GM18951 (cell line): Measurements from ENCODE around the gene NUP54.

Source experiments
- POLR2A ChIP-seq: IDR thresholded peaks from 4 replicates; pipeline ENCODE4 v1.6.1; 2011; ENCODE audit warnings: mild to moderate bottlenecking; ENCODE audit not compliant: insufficient read length, insufficient read depth; ENCODE audit errors: extremely low read depth
- in situ Hi-C: fragments of 300-500 bp; cut with MboI; formaldehyde crosslinking; loops from one replicate; pipeline ENCODE4 v1.12.0; 2022; ENCODE audit warnings: low sequenced_read_pairs, mixed read lengths, inconsistent platforms; ENCODE audit not compliant: unreplicated experiment

The NUP54 gene

GRCh38 chr4:76174216-76174615, 26.0 kb upstream of the NUP54 start:
- TF ChIP-seq POLR2A, result no peak
- in situ Hi-C loops, result no loop called here

- TF ChIP-seq POLR2A, result no peak
Observed at GRCh38 chr4:76168688-76169087, 20.5 kb upstream of the NUP54 start.

GRCh38 chr4:76166480-76166879, 18.3 kb upstream of the NUP54 start:
- in situ Hi-C loops, result no loop called here
- TF ChIP-seq POLR2A, result no peak

More at GRCh38 chr4:76168688-76169087, 20.5 kb upstream of the NUP54 start:
- in situ Hi-C loops, result no loop called here

- in situ Hi-C loops, result no loop called here
- TF ChIP-seq POLR2A, result no peak
Observed at GRCh38 chr4:76160355-76160754, 12.2 kb upstream of the NUP54 start.

GRCh38 chr4:76156635-76157034, 8.4 kb upstream of the NUP54 start:
- in situ Hi-C loops, result no loop called here
- TF ChIP-seq POLR2A, result no peak

GRCh38 chr4:76155979-76156378, 7.8 kb upstream of the NUP54 start:
- in situ Hi-C loops, result no loop called here

GRCh38 chr4:76153356-76153755, 5.2 kb upstream of the NUP54 start:
- in situ Hi-C loops, result no loop called here
- no peak for TF ChIP-seq POLR2A

More at GRCh38 chr4:76155979-76156378, 7.8 kb upstream of the NUP54 start:
- TF ChIP-seq POLR2A, result no peak

- no peak for TF ChIP-seq POLR2A
Observed at GRCh38 chr4:76147454-76148141, 599 bp downstream of the NUP54 start.

GRCh38 chr4:76144546-76144945, 3.7 kb downstream of the NUP54 start:
- in situ Hi-C loops, result no loop called here
- TF ChIP-seq POLR2A, result no peak

More at GRCh38 chr4:76147454-76148141, 599 bp downstream of the NUP54 start:
- in situ Hi-C loops, result no loop called here

GRCh38 chr4:76141241-76141640, 7.0 kb downstream of the NUP54 start:
- no peak for TF ChIP-seq POLR2A
- in situ Hi-C loops, result no loop called here

GRCh38 chr4:76127754-76128153, 20.4 kb downstream of the NUP54 start:
- TF ChIP-seq POLR2A, result no peak
- in situ Hi-C loops, result no loop called here

- in situ Hi-C loops, result no loop called here
- TF ChIP-seq POLR2A, result no peak
Observed at GRCh38 chr4:76125816-76126215, 22.4 kb downstream of the NUP54 start.

GRCh38 chr4:76120199-76120598, 28.0 kb downstream of the NUP54 start:
- in situ Hi-C loops, result no loop called here
- no peak for TF ChIP-seq POLR2A

- TF ChIP-seq POLR2A, result no peak
- in situ Hi-C loops, result no loop called here
Observed at GRCh38 chr4:76117536-76117935, 30.7 kb downstream of the NUP54 start.
